K562 (cell line): ENCODE results near the gene RBM12. TPM values are rescaled to one million over a fixed set of nuclear protein-coding genes. Genes with fewer than 3 reads are reported as not detected.

ENCODE experiments used
- BCLAF1 ChIP-seq, 2 experiments: fragments of 450-650 bp in 1 of 2; IDR thresholded peaks; 2 replicates each; pipeline ENCODE4 v1.6.1; 2011 to 2017; ENCODE audit warnings: low read depth in 2 of 2, antibody characterized with exemption in 1 of 2, borderline replicate concordance in 1 of 2, low read length in 1 of 2, mild to moderate bottlenecking in 1 of 2, mixed read lengths in 1 of 2; ENCODE audit not compliant: control insufficient read depth in 1 of 2
- BRCA1 ChIP-seq, 2 experiments: fragments of 450-650 bp in 1 of 2; sonication (generic) in 1 of 2; formaldehyde crosslinking in 1 of 2; IDR thresholded peaks; 2 replicates each; pipeline versions ENCODE4 v1.5.0 to v1.6.1; 2017 to 2020; ENCODE audit warnings: mild to moderate bottlenecking in 1 of 2, missing genetic modification reagents in 1 of 2
- CEBPB ChIP-seq: fragments of 450-650 bp; IDR thresholded peaks from 2 replicates; pipeline ENCODE4 v1.6.1; 2016; ENCODE audit warnings: missing genetic modification characterization, missing compliant biosample characterization
- CSDE1 ChIP-seq, 2 experiments: fragments of 450-650 bp; IDR thresholded peaks; 2 replicates each; pipeline ENCODE4 v1.6.1; 2016; ENCODE audit warnings: mild to moderate bottlenecking in 1 of 2
- CXXC5 ChIP-seq: fragments of 250-450 bp; sonication (Bioruptor Pico); IDR thresholded peaks from 2 replicates; pipeline ENCODE4 v1.8.0; 2022; ENCODE audit warnings: inconsistent platforms, mild to moderate bottlenecking, moderate library complexity
- HSF4 ChIP-seq: fragments of 250-450 bp; sonication (Bioruptor Pico); IDR thresholded peaks from 2 replicates; pipeline ENCODE4 v2.1.2; 2022; ENCODE audit warnings: mild to moderate bottlenecking, moderate library complexity, borderline replicate concordance
- MEF2D ChIP-seq: conservative IDR thresholded peaks from 2 replicates; pipeline ENCODE4 v1.6.1; 2016; ENCODE audit warnings: low read depth, missing genetic modification characterization, missing compliant biosample characterization
- NFYB ChIP-seq: IDR thresholded peaks from 2 replicates; pipeline ENCODE4 v1.6.1; 2011; ENCODE audit warnings: mild to moderate bottlenecking, moderate library complexity; ENCODE audit not compliant: insufficient read length; ENCODE audit errors: extremely low read depth
- NRF1 ChIP-seq, 2 experiments: fragments of 450-650 bp; IDR thresholded peaks in 1 of 2; conservative IDR thresholded peaks in 1 of 2; 2 replicates each; pipeline ENCODE4 v1.6.1; 2014; ENCODE audit warnings: mild to moderate bottlenecking in 2 of 2
- PHTF2 ChIP-seq: fragments of 250-450 bp; sonication (Bioruptor Pico); IDR thresholded peaks from 2 replicates; pipeline ENCODE4 v1.5.0; 2021; ENCODE audit warnings: mild to moderate bottlenecking
- RBFOX2 ChIP-seq: fragments of 200-400 bp; formaldehyde crosslinking; IDR thresholded peaks from 2 replicates; pipeline ENCODE4 v1.6.1; 2017; ENCODE audit warnings: low read depth, mild to moderate bottlenecking, low read length, moderate library complexity
- TFAP4 ChIP-seq: sonication (generic); formaldehyde crosslinking; IDR thresholded peaks from 2 replicates; pipeline ENCODE4 v1.8.0; 2022; ENCODE audit warnings: missing genetic modification reagents, mild to moderate bottlenecking, moderate library complexity, borderline replicate concordance
- TSHZ1 ChIP-seq: fragments of 250-450 bp; sonication (Bioruptor Pico); IDR thresholded peaks from 2 replicates; pipeline ENCODE4 v1.4.0; 2020; ENCODE audit warnings: mild to moderate bottlenecking, moderate library complexity
- WHSC1 ChIP-seq: IDR thresholded peaks from one replicate; pipeline ENCODE4 v1.6.1; 2012; ENCODE audit warnings: low read length, control low read depth, inconsistent platforms
- ZFP91 ChIP-seq: sonication (generic); formaldehyde crosslinking; IDR thresholded peaks from 2 replicates; pipeline ENCODE4 v1.8.0; 2022; ENCODE audit warnings: mild to moderate bottlenecking, missing genetic modification reagents
- ZNF124 ChIP-seq: sonication (generic); formaldehyde crosslinking; IDR thresholded peaks from 2 replicates; pipeline ENCODE4 v1.8.1; 2022; ENCODE audit warnings: missing genetic modification reagents
- ZNF551 ChIP-seq: fragments of 250-450 bp; sonication (Bioruptor Pico); IDR thresholded peaks from 2 replicates; pipeline ENCODE4 v1.5.0; 2021; ENCODE audit warnings: mild to moderate bottlenecking, moderate library complexity
- polyA plus RNA-seq, 8 experiments: library from polyadenylated mRNA; depleted of rRNA in 4 of 8; stranded (reverse) in 5 of 8; unstranded in 3 of 8; fragments of >200 nt; fragmentation: Nextera tagmentation in 2 of 8; fragmentation: Illumina TruSeq in 1 of 8; extraction: Ambion mirVana in 2 of 8; extraction: Trizol in 1 of 8; gene quantifications; 2 replicates each; pipeline versions ENCODE4 v1.2.1 to v1.2.3, GENCODE V29; 2011 to 2014; ENCODE audit warnings: inconsistent platforms in 1 of 8, missing spikeins in 1 of 8
- total RNA-seq, 7 experiments: library from RNA; depleted of rRNA in 6 of 7; stranded (reverse); fragments of >200 nt in 6 of 7; fragmentation: Illumina TruSeq in 2 of 7; extraction: Trizol in 2 of 7; gene quantifications; 2 replicates each; pipeline versions ENCODE4 v1.2.1 to v1.2.3, GENCODE V29; 2011 to 2021; ENCODE audit warnings: low replicate concordance in 1 of 7

The RBM12 gene
- total and polyA plus RNA-seq, 9 of the 15 experiments (the other 6 are each of a cell fraction or from before 2014, with no cell fraction given), result 5.0 to 162 (median 73.3) TPM

- no peak for TF ChIP-seq BRCA1 (IDR thresholded peaks at IDR 0.05)
- TF ChIP-seq BRCA1 (CRISPR knock-in tag; IDR thresholded peaks at IDR 0.05), result no peak
- TF ChIP-seq ZFP91 (CRISPR knock-in tag), result no peak
- TF ChIP-seq TFAP4 (CRISPR knock-in tag), result peak; percentile 93
- no peak for TF ChIP-seq ZNF551 (CRISPR knock-in tag)
- no peak for TF ChIP-seq NFYB
- TF ChIP-seq NRF1 (conservative IDR thresholded peaks at IDR 0.05 in 1 of 2, IDR thresholded peaks at IDR 0.05 in 1 of 2), result no peak
- TF ChIP-seq TSHZ1 (CRISPR knock-in tag), result no peak
- no peak for TF ChIP-seq PHTF2 (CRISPR knock-in tag)
- no peak for TF ChIP-seq ZNF124 (CRISPR knock-in tag)
- TF ChIP-seq RBFOX2, result peak; percentile 75
- no peak for TF ChIP-seq CEBPB (tag)
- 0 out of 2 replicates have a peak, but pooled peaks have one; percentile 40 for TF ChIP-seq MEF2D (tag)
- TF ChIP-seq CSDE1 (IDR thresholded peaks at IDR 0.05), result no peak
- 0 out of 4 replicates have a peak, but pooled peaks of 1 of the 2 experiments have one; percentile 36 for TF ChIP-seq BCLAF1 (IDR thresholded peaks at IDR 0.05; ENCODE audit: borderline replicate concordance in 1 of 2, control insufficient read depth in 1 of 2, low read depth in 2 of 2, low read length in 1 of 2)
- TF ChIP-seq HSF4 (CRISPR knock-in tag), result no peak
- TF ChIP-seq WHSC1, result no peak
- TF ChIP-seq CXXC5, result peak; percentile 71
Measured at GRCh38 chr20:35616465-35617396, 48.0 kb downstream of the RBM12 start (continued).
